Neural cell (in vitro differentiated cells): ENCODE data around the gene OAF.

ENCODE experiments used
- RAD21 ChIP-seq: fragments of 450-650 bp; conservative IDR thresholded peaks from 2 replicates; pipeline ENCODE4 v1.6.1; 2014; ENCODE audit warnings: antibody characterized with exemption, mild to moderate bottlenecking, moderate library complexity
- SMC3 ChIP-seq: fragments of 450-650 bp; conservative IDR thresholded peaks from 2 replicates; pipeline ENCODE4 v1.6.1; 2014; ENCODE audit warnings: antibody characterized with exemption, mild to moderate bottlenecking, moderate library complexity; ENCODE audit not compliant: poor library complexity
- TF ChIP-seq, protein P1 (sequence below): fragments of 450-650 bp; IDR thresholded peaks from 2 replicates; pipeline ENCODE4 v1.5.1; 2014; ENCODE audit warnings: antibody characterized with exemption, mild to moderate bottlenecking, moderate library complexity; ENCODE audit not compliant: poor library complexity, severe bottlenecking
- TF ChIP-seq, protein P2 (sequence below): IDR thresholded peaks from 2 replicates; pipeline ENCODE4 v1.6.1; 2012; ENCODE audit warnings: borderline replicate concordance

DNA sequence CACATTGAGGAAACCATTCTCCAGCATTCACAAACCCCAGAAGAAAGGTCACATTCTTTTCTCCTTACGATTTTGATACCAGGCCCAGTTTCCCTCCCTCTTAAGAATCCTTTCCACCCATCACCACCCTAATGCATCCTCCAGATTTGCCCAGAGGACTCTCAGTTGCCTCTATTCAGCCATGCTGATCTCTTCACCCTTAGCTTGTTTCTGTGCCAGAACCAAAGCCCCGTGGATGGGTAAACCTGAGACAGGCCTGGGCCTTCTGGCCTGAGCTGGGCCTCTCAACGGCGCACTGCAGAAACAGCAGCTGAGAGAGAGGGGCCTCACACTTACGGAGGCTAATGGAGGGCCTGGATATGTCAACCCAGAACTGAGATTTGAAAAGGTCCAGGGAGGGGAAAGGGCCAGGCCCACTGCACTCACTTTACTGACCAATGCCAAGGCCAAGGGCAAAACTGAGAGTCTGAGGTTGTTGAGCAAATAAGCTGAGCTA, 32.2 kb upstream of the OAF start:
- TF ChIP-seq, protein P1, sequence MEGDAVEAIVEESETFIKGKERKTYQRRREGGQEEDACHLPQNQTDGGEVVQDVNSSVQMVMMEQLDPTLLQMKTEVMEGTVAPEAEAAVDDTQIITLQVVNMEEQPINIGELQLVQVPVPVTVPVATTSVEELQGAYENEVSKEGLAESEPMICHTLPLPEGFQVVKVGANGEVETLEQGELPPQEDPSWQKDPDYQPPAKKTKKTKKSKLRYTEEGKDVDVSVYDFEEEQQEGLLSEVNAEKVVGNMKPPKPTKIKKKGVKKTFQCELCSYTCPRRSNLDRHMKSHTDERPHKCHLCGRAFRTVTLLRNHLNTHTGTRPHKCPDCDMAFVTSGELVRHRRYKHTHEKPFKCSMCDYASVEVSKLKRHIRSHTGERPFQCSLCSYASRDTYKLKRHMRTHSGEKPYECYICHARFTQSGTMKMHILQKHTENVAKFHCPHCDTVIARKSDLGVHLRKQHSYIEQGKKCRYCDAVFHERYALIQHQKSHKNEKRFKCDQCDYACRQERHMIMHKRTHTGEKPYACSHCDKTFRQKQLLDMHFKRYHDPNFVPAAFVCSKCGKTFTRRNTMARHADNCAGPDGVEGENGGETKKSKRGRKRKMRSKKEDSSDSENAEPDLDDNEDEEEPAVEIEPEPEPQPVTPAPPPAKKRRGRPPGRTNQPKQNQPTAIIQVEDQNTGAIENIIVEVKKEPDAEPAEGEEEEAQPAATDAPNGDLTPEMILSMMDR: no peak
- no peak for TF ChIP-seq RAD21
- TF ChIP-seq, protein P2, sequence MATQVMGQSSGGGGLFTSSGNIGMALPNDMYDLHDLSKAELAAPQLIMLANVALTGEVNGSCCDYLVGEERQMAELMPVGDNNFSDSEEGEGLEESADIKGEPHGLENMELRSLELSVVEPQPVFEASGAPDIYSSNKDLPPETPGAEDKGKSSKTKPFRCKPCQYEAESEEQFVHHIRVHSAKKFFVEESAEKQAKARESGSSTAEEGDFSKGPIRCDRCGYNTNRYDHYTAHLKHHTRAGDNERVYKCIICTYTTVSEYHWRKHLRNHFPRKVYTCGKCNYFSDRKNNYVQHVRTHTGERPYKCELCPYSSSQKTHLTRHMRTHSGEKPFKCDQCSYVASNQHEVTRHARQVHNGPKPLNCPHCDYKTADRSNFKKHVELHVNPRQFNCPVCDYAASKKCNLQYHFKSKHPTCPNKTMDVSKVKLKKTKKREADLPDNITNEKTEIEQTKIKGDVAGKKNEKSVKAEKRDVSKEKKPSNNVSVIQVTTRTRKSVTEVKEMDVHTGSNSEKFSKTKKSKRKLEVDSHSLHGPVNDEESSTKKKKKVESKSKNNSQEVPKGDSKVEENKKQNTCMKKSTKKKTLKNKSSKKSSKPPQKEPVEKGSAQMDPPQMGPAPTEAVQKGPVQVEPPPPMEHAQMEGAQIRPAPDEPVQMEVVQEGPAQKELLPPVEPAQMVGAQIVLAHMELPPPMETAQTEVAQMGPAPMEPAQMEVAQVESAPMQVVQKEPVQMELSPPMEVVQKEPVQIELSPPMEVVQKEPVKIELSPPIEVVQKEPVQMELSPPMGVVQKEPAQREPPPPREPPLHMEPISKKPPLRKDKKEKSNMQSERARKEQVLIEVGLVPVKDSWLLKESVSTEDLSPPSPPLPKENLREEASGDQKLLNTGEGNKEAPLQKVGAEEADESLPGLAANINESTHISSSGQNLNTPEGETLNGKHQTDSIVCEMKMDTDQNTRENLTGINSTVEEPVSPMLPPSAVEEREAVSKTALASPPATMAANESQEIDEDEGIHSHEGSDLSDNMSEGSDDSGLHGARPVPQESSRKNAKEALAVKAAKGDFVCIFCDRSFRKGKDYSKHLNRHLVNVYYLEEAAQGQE: no peak
- TF ChIP-seq SMC3: no peak
